ENCODE results near the gene GRIN3A.

GRIN3A gene

DNA sequence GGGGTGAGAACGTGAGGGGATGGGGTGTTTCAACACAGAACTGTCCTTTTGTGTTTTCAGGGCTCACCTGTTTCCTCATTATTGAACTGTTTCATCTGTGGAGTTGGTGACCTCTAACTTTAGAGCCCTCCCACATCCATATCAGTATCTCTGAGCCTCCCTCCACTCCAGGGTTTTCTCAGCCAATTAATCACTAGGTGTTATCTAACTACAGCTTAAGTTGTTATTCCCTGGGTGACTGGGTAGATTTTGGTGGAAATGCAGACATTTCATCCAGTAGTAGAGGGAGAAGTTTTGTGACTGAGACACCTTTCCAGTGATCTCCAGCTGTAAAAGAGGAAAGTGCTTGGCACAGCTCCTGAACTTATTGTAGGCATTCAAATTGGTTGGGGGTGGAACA is 167.3 kb downstream of the GRIN3A start:
- Histone ChIP-seq H2BK15ac (ENCODE audit: low read depth, poor library complexity, severe bottlenecking) (no peak overlapping the region), H3K79me1 (replicated peaks; ENCODE audit: low read length, poor library complexity, severe bottlenecking) (no peaks in the 10 kb centered on the region)

DNA sequence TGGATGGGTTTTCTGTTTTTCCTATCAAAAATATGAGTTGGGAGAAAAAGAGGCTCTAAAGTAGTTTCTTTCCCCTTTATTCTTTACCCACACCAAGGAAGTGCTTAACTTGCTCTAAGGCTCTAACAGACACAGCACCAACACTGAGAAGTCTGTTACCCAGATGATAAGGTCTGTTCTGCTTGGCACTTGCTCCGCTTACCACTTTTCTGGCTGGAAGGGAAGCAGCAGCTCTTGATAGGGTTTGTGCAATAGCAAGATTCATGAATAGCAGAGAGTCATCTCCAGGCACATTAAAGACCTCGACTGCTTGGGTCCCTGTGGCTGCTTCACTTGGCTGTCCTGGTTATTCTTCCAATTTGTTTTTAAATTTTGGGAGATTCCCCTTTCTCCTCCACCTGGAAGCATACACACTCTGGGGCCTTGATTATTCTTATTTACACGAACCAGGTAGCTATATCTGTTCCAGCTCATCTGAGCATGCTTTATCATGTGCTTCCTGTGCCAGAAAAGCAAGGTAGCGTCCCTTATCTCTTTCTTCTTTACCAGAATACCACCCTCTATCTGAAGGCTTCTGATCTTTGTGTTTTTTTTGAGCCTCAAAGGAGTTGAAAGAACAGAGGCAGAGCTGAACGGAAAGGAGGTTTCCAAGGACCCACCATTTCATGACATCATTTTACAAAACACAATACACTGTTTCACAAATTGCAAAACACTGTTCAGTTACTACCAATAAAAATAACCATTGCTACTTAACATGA is 168.5 kb downstream of the GRIN3A start:
- Histone ChIP-seq H2AFZ (ENCODE audit: low read depth, low read length) (no peak overlapping the region), H2BK120ac (ENCODE audit: low read depth, low read length) (no peak overlapping the region), H3K4me1 (ENCODE audit: control insufficient read depth, insufficient read depth, low read depth, low read length) (no peaks in the 10 kb centered on the region), H4K8ac (ENCODE audit: low read length) (no peak overlapping the region), H2BK12ac (ENCODE audit: low read length in 2 of 2) (no peak overlapping the region), H3K27me3 (ENCODE audit: control insufficient read depth in 1 of 2, insufficient read depth in 1 of 2, low read length in 2 of 2) (no peaks in the 10 kb centered on the region), H3K4me2 (ENCODE audit: low read length, poor library complexity, severe bottlenecking) (no peak overlapping the region), H3K4me3 (ENCODE audit: insufficient read depth in 1 of 2, low read depth in 1 of 2, low read length in 2 of 2) (no peak overlapping the region), H3K79me1 (replicated peaks; ENCODE audit: low read length, poor library complexity, severe bottlenecking) (no peaks in the 10 kb centered on the region), H4K91ac (ENCODE audit: low read length) (no peak overlapping the region), H3K9me3 (ENCODE audit: control insufficient read depth, low read length) (no peaks in the 10 kb centered on the region), H3K23ac (ENCODE audit: low read length in 2 of 2) (no peak overlapping the region), H3K14ac (ENCODE audit: low read length in 2 of 2) (no peak overlapping the region), H3K27ac (ENCODE audit: low read length, poor library complexity, severe bottlenecking) (no peak overlapping the region), H2BK5ac (ENCODE audit: low read depth, low read length, poor library complexity, severe bottlenecking) (no peak overlapping the region), H2BK15ac (ENCODE audit: low read depth, poor library complexity, severe bottlenecking) (no peak overlapping the region), H3K18ac (ENCODE audit: low read depth in 1 of 2, low read length in 2 of 2) (no peak overlapping the region), H3K36me3 (ENCODE audit: control insufficient read depth in 1 of 2, insufficient read depth in 2 of 2, low read depth in 1 of 2, low read length in 2 of 2) (peaks cover 12 to 50% of the 10 kb centered on the region in 2 experiments), H2AK5ac (ENCODE audit: low read length, severe bottlenecking) (no peak overlapping the region), H3K9ac (ENCODE audit: low read length) (no peak overlapping the region), H3K4ac (ENCODE audit: low read depth in 1 of 2, low read length in 2 of 2) (no peak overlapping the region)
- no peak for DNase-seq
- WGBS, result 88% methylated on average over 5 of the region's 5 CpGs

More for the DNA sequence above, 167.3 kb downstream of the GRIN3A start:
- H3K4me2 ChIP-seq (ENCODE audit: low read length, poor library complexity, severe bottlenecking), result no peak overlapping the region
- H3K4me1 ChIP-seq (ENCODE audit: control insufficient read depth, insufficient read depth, low read depth, low read length), result no peaks in the 10 kb centered on the region
- no peak overlapping the region for H3K9ac ChIP-seq (ENCODE audit: low read length)
- no peak overlapping the region for H2BK5ac ChIP-seq (ENCODE audit: low read depth, low read length, poor library complexity, severe bottlenecking)
- WGBS, result 100% methylated on average over 1 of the region's 1 CpG
- H2BK120ac ChIP-seq (ENCODE audit: low read depth, low read length), result no peak overlapping the region
- DNase-seq, result no peak
- no peak overlapping the region for H2AK5ac ChIP-seq (ENCODE audit: low read length, severe bottlenecking)
- H3K4me3 ChIP-seq (ENCODE audit: insufficient read depth in 1 of 2, low read depth in 1 of 2, low read length in 2 of 2), result no peak overlapping the region
- H3K14ac ChIP-seq (ENCODE audit: low read length in 2 of 2), result no peak overlapping the region
- no peak overlapping the region for H3K23ac ChIP-seq (ENCODE audit: low read length in 2 of 2)
- H2AFZ ChIP-seq (ENCODE audit: low read depth, low read length), result no peak overlapping the region
- peaks cover 12 to 38% of the 10 kb centered on the region in 2 experiments for H3K36me3 ChIP-seq (ENCODE audit: control insufficient read depth in 1 of 2, insufficient read depth in 2 of 2, low read depth in 1 of 2, low read length in 2 of 2)
- H3K27me3 ChIP-seq (ENCODE audit: control insufficient read depth in 1 of 2, insufficient read depth in 1 of 2, low read length in 2 of 2), result no peaks in the 10 kb centered on the region
- H4K91ac ChIP-seq (ENCODE audit: low read length), result no peak overlapping the region
- H3K27ac ChIP-seq (ENCODE audit: low read length, poor library complexity, severe bottlenecking), result no peak overlapping the region
- H3K18ac ChIP-seq (ENCODE audit: low read depth in 1 of 2, low read length in 2 of 2), result no peak overlapping the region
- H4K8ac ChIP-seq (ENCODE audit: low read length), result no peak overlapping the region
- no peak overlapping the region for H2BK12ac ChIP-seq (ENCODE audit: low read length in 2 of 2)
- no peaks in the 10 kb centered on the region for H3K9me3 ChIP-seq (ENCODE audit: control insufficient read depth, low read length)
- H3K4ac ChIP-seq (ENCODE audit: low read depth in 1 of 2, low read length in 2 of 2), result no peak overlapping the region

DNA sequence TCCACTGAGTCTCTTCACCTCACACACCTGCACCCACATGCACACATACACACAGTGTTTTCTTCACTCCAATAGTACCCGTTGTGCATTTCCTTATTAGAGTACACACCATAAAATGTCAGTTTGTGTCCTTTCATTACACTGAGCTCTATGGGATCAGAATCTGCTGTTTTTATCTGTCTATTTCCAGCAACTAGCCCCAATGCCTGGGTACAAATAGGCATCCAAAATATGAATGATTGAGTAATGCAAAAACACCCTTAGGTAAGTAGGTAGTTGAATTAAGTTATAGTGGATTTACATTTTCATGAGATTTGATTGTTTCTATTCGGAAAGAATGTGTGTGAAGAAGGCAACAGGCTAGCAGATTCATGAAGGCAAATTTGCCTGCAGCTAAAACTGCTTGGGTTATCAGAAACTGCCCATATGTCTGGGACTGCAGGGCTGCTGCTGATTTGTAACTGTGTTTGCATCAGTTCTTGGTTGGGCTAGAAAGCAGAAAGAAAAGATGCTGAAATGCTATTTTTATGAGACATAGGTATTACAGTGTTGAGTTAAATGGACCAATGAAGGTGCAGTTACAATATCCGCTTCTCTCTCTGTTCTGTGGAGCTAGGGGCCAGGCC is 170.6 kb downstream of the GRIN3A start:
- Histone ChIP-seq H4K8ac (ENCODE audit: low read length) (no peak overlapping the region), H2BK5ac (ENCODE audit: low read depth, low read length, poor library complexity, severe bottlenecking) (no peak overlapping the region), H3K79me1 (replicated peaks; ENCODE audit: low read length, poor library complexity, severe bottlenecking) (peaks cover 6% of the 10 kb centered on the region), H3K23ac (ENCODE audit: low read length in 2 of 2) (no peak overlapping the region), H3K27ac (ENCODE audit: low read length, poor library complexity, severe bottlenecking) (no peak overlapping the region), H3K4ac (ENCODE audit: low read depth in 1 of 2, low read length in 2 of 2) (no peak overlapping the region), H3K18ac (ENCODE audit: low read depth in 1 of 2, low read length in 2 of 2) (no peak overlapping the region), H3K14ac (ENCODE audit: low read length in 2 of 2) (no peak overlapping the region), H2BK120ac (ENCODE audit: low read depth, low read length) (no peak overlapping the region), H3K9me3 (ENCODE audit: control insufficient read depth, low read length) (no peaks in the 10 kb centered on the region), H4K91ac (ENCODE audit: low read length) (no peak overlapping the region), H3K4me1 (ENCODE audit: control insufficient read depth, insufficient read depth, low read depth, low read length) (no peaks in the 10 kb centered on the region), H3K4me3 (ENCODE audit: insufficient read depth in 1 of 2, low read depth in 1 of 2, low read length in 2 of 2) (no peak overlapping the region), H2BK15ac (ENCODE audit: low read depth, poor library complexity, severe bottlenecking) (no peak overlapping the region), H3K27me3 (ENCODE audit: control insufficient read depth in 1 of 2, insufficient read depth in 1 of 2, low read length in 2 of 2) (no peaks in the 10 kb centered on the region), H2AFZ (ENCODE audit: low read depth, low read length) (no peak overlapping the region), H2BK12ac (ENCODE audit: low read length in 2 of 2) (no peak overlapping the region), H3K4me2 (ENCODE audit: low read length, poor library complexity, severe bottlenecking) (no peak overlapping the region), H2AK5ac (ENCODE audit: low read length, severe bottlenecking) (no peak overlapping the region), H3K36me3 (ENCODE audit: control insufficient read depth in 1 of 2, insufficient read depth in 2 of 2, low read depth in 1 of 2, low read length in 2 of 2) (peaks cover 13 to 67% of the 10 kb centered on the region in 2 experiments), H3K9ac (ENCODE audit: low read length) (no peak overlapping the region)
- 99% methylated on average over 3 of the region's 3 CpGs for WGBS
- no peak for DNase-seq

DNA sequence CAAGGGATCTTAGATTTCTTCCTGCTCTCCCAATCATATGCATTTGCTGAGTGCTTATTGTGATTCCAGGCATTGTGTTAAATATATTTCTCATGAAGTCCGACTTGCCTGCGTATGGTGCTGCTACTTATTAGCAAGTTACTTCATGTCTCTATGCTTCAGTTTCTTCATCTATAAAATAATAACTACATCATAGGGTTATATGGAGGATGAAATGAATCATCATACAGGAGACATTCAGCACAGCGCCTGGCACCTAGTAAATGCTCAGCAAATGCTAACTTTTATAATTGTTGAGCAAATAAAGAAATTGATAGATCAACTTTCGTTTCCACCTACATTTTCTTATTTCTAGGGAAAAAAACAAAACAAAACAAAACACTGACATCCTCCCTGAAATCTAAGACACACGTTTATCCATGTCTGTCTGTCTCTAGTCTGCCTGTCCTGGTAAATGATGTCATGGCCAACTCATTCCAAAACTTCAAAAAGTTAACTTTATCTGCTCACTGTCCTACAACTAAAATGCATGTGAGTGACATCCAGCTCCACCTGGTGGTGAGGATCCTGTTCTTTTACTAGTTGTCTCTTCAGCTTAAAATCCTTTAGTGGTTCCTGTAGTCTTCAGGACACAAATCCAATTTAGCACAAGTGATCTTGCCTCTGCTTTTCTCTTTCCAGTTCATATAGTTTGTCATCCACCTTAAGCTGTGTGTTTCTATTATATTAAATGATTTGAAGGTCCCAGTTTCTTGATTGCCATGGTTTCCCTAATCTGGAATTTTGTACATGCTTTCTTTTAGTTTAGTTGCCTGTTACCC is 171.3 kb downstream of the GRIN3A start:
- Histone ChIP-seq H2AK5ac (ENCODE audit: low read length, severe bottlenecking) (no peak overlapping the region), H3K4me3 (ENCODE audit: insufficient read depth in 1 of 2, low read depth in 1 of 2, low read length in 2 of 2) (no peak overlapping the region), H3K4me1 (ENCODE audit: control insufficient read depth, insufficient read depth, low read depth, low read length) (no peaks in the 10 kb centered on the region), H3K27ac (ENCODE audit: low read length, poor library complexity, severe bottlenecking) (no peak overlapping the region), H3K4ac (ENCODE audit: low read depth in 1 of 2, low read length in 2 of 2) (no peak overlapping the region), H3K36me3 (ENCODE audit: control insufficient read depth in 1 of 2, insufficient read depth in 2 of 2, low read depth in 1 of 2, low read length in 2 of 2) (peaks cover 14 to 74% of the 10 kb centered on the region in 2 experiments), H2BK120ac (ENCODE audit: low read depth, low read length) (no peak overlapping the region), H2BK12ac (ENCODE audit: low read length in 2 of 2) (no peak overlapping the region), H4K91ac (ENCODE audit: low read length) (no peak overlapping the region), H3K14ac (ENCODE audit: low read length in 2 of 2) (no peak overlapping the region), H3K18ac (ENCODE audit: low read depth in 1 of 2, low read length in 2 of 2) (no peak overlapping the region), H2BK15ac (ENCODE audit: low read depth, poor library complexity, severe bottlenecking) (no peak overlapping the region), H3K23ac (ENCODE audit: low read length in 2 of 2) (no peak overlapping the region), H3K79me1 (replicated peaks; ENCODE audit: low read length, poor library complexity, severe bottlenecking) (peaks cover 6% of the 10 kb centered on the region), H3K4me2 (ENCODE audit: low read length, poor library complexity, severe bottlenecking) (no peak overlapping the region), H3K9me3 (ENCODE audit: control insufficient read depth, low read length) (peaks cover 5% of the 10 kb centered on the region), H2AFZ (ENCODE audit: low read depth, low read length) (no peak overlapping the region), H3K27me3 (ENCODE audit: control insufficient read depth in 1 of 2, insufficient read depth in 1 of 2, low read length in 2 of 2) (no peaks in the 10 kb centered on the region), H3K9ac (ENCODE audit: low read length) (no peak overlapping the region), H4K8ac (ENCODE audit: low read length) (no peak overlapping the region), H2BK5ac (ENCODE audit: low read depth, low read length, poor library complexity, severe bottlenecking) (no peak overlapping the region)
- 76% methylated on average over 3 of the region's 5 CpGs for WGBS
- peak; percentile 54 for DNase-seq
